Epithelial cell of proximal tubule (primary cell): ENCODE results near the gene HAAO. TPM values are rescaled to one million over a fixed set of nuclear protein-coding genes. Genes with fewer than 3 reads are reported as not detected.

Experiments used
- DNase-seq: peaks from one replicate; pipeline ENCODE4 v3.0.0-alpha.2; 2011; ENCODE audit warnings: low read depth
- H3K4me3 ChIP-seq: 2 replicates; pipeline ENCODE4 v1.5.1; 2011; ENCODE audit warnings: low read depth, mild to moderate bottlenecking, low read length
- total RNA-seq: library from RNA; depleted of rRNA; stranded (reverse); fragments of >200 nt; gene quantifications from 2 replicates; pipeline ENCODE4 v1.2.3, GENCODE V29; 2015
- TF ChIP-seq, protein P1 (sequence below): conservative IDR thresholded peaks from 2 replicates; pipeline ENCODE4 v1.5.1; 2012; ENCODE audit warnings: low read depth, mild to moderate bottlenecking, low read length

HAAO gene
- total RNA-seq, 1 donor from 2014 or later = 6.1 TPM

DNA sequence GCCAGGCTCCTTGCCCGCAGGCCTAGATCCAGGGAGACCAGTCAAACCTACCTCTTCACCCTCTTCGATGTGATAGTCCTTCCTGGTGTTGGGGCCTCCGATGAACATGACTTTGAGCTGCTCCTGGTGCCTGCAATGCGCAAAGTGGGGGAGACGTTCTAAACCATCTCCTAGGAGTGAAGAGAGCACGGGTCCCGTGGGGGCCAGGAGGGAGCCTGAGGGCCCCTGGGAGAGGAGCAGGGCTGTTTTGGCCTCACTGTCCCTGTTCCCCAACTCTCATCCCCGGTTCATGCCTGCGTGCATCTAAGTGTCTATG, 3.9 kb downstream of the HAAO start:
- DNase-seq = no peak
- TF ChIP-seq, protein P1, sequence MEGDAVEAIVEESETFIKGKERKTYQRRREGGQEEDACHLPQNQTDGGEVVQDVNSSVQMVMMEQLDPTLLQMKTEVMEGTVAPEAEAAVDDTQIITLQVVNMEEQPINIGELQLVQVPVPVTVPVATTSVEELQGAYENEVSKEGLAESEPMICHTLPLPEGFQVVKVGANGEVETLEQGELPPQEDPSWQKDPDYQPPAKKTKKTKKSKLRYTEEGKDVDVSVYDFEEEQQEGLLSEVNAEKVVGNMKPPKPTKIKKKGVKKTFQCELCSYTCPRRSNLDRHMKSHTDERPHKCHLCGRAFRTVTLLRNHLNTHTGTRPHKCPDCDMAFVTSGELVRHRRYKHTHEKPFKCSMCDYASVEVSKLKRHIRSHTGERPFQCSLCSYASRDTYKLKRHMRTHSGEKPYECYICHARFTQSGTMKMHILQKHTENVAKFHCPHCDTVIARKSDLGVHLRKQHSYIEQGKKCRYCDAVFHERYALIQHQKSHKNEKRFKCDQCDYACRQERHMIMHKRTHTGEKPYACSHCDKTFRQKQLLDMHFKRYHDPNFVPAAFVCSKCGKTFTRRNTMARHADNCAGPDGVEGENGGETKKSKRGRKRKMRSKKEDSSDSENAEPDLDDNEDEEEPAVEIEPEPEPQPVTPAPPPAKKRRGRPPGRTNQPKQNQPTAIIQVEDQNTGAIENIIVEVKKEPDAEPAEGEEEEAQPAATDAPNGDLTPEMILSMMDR = no peak
- no peak overlapping the region for H3K4me3 ChIP-seq

DNA sequence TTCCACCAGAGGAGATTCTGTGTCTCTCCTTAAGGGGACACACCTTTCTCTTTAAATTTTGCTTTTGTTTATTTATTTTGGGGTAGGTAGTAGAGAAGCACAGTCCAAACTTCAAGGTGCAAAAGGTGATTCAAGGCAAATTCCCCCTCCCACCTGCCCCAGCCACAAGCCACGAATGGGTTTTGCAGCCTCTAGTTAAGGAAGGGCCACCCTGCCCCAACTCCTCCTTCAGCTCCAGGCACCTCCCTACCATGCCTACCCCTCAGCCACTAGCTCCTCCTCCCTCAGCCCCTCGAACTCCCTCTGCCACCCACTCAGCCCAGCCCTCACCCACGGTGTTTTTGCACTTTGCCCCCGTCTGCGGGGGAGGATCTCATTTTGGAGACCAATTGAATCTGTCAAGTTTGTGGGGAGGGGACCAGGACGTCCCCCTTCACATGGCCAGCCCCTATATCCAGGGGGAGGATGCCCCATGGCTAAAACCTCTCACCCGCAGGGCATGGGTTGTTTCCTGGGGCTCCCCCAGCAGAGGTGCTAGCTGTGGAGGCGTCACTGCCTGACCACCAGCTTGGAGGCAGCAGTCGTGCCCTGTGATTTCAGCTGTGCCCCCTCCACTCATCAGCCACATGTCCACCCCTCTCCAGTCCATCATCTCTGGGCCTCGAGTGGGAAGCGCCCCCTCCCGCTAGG, 4.5 kb downstream of the HAAO start:
- TF ChIP-seq, protein P1 = no peak
- no peak overlapping the region for H3K4me3 ChIP-seq
- DNase-seq = no peak

DNA sequence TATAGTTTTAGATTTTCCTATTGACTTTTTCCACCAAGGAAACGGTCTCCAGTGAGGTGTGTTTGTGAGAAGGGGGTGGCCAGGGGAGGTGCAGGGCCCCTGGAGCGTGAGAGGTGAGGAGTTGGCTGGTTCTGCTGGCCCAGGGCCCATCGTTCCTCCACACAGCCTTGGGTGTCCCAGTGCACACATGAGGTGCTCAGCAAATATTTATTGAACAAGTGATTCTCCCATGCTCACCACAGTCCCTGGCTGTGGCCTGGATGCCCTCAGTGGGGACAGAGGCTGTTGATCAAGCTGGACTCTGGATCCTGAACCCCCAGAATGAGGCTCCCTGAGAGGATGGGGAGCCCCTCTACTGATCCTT, 5.0 kb downstream of the HAAO start:
- H3K4me3 ChIP-seq = no peak overlapping the region
- no peak for DNase-seq
- TF ChIP-seq, protein P1 = no peak

DNA sequence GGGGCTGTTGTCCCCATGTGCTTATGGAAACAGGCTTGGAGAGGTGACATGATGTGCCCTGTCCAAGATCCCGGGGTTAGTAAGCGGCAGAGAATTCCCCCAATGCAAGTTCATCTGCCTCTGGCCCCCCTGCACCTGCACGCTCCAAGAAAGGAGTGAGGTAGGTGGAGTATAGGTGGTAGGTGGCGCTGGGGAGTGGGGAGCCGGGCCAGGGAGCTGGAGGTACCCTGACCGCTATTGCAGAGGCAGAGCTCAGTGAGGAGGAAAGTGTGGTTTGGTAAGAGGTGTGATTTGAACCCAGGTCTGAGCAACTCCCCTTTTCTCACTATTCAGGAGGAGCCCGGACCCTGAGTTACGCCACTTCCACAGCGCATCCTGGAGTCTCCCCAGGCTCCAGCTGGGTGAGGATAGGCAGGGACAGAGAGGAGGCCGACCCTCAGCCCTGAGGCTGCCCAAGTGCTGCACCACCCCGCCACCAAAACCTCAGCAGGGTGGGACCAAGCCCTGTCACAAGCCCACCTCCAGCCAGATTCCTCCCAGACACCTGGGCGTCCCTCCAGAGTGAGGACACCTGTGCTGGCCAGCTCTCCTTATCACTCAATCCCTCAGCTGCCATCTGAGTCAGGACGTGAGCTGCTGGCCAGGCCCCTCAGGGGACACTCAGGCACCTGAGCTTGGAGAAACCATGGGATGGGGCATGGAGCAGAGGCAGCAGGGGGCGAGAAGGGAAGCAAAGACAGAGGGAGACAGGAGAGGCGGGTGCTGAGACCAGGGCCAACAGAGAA, 5.6 kb downstream of the HAAO start:
- DNase-seq = no peak
- TF ChIP-seq, protein P1 = no peak
- no peak overlapping the region for H3K4me3 ChIP-seq

DNA sequence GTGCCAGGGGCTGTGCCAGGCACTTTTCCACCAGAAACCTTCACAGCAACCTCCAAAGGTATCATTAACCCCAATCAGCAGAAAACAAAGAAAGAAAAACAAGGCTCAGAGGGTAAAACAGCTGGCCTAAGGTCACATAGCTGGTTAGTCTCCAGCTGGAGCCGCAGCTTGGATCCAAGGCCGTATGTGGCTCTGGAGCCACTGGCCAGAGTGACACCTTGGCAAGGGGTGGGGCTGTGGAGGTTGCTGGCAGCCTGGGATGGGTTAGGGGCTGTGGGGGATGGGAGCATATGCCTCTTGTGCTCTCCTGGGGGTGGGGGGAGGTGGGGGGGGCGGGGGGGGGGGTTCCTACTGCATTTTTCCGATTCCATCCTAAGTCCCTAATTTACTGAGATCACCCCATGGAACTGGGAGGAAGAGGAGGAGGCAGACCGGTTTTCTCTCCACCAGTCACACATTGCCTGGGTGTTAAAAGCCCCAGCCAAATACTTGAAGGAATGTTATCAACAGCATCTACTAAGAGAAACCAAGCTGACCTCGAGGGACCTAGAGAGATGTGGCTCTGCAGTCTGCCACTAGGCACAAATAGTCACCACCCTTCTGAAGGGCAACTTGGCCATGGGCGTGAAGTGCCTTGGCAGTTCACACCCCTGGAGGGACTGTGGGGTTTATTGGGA, 8.0 kb downstream of the HAAO start:
- no peak for DNase-seq
- H3K4me3 ChIP-seq = no peak overlapping the region
- TF ChIP-seq, protein P1 = no peak

DNA sequence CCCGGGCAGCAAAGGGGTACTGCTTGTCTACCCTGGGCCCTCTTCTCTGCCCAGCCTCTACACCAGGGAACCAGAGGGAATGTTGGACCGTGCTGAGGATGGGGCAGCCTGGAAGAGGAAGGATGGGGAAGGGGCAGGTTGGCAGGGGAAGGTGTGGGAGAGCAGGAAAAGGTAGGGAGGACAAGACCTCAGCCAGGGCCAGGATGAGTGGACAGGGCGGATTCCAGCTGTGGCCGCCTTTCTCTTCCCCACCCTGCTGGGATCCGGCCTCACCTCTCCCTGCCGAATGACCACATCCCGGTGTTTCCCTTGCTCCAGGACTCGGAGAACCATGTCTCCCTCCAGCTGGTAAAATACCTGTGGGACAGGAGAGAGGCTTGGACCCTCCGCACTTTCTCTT, 8.9 kb downstream of the HAAO start:
- H3K4me3 ChIP-seq = no peak overlapping the region
- TF ChIP-seq, protein P1 = no peak
- DNase-seq = no peak
